ENCODE results near the gene PRSS1. TPM values are rescaled to one million over a fixed set of nuclear protein-coding genes. Genes with fewer than 3 reads are reported as not detected.

The PRSS1 gene
- total RNA-seq, 1 experiment from 2014 or later, result not detected

DNA sequence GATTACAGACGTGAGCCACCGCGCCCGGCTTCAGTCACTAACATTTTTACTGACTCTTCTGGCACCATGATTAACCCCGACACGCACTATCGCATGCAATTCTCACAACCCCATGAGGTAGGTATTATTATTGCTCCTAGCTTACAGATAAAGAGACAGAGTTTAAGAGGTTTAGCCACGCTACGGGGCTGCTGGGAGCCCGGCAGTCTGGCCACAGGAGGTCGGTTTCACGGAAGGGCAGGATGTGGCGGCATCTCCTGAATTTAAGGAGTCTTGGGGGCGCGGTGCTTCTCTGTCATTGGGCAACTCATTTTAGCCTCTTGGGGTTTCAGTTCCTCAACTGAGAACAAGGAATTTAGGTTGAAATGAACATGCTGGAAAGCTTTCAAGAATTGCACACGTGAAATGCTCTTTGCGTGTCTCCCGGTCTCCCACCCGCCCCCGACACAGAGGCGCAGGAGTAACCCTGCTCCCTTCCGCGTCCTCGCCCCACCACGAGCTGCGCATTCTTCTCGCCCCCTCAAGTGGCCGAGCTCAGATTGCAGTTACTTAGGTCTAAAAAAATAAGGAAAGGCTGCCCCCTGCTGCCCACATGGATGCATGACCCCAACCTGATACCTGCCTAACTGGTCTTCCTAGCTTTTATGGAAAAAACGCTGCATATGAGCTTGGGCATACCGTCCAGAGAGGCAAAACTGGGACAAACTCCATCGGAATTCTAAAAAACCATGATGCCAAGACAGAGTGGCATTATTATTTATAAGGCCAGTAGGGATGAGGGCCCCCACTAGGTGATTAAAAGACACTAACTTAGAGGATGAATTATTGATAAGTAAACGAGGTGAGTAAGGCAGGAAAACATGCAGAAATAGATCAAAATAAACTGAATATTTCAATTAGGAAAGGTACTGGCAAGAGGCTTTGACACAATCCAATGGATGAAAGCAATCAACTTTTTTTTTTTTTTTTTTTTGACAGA is 33.9 kb downstream of the PRSS1 start:
- no TSS peak for BruUV-seq (replicated peaks)
- no peak overlapping the region for H3K27ac ChIP-seq (ENCODE audit: low read depth, low read length, poor library complexity, severe bottlenecking)

DNA sequence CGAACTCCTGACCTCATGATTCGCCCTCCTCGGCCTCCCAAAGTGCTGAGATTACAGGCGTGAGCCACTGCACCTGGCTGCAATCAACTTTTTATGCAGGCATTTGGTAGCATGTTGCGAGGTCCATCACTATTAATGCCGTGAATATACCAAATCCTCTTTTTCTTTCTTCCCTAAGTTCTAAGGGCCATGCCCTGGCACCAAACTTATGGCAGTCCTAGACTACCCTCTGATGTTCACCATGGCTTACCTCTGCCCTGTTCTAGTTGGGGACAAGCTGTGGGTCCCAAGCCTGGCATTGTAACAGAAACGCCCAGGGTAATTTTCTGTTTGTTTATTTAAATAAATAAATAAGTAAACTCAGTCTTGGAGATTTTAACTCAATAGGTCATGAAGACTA is 34.8 kb downstream of the PRSS1 start:
- ChIA-PET CTCF (no interaction called here), POLR2A (ENCODE audit: low non-redundant PET) (no interaction called here)
- BruUV-seq (replicated peaks), result no TSS peak
- Histone ChIP-seq H3K4me3 (ENCODE audit: low read depth, low read length, poor library complexity, severe bottlenecking) (no peak overlapping the region), H3K27me3 (replicated peaks; ENCODE audit: insufficient read depth, low read depth, low read length, poor library complexity) (peaks cover 15% of the 10 kb centered on the region), H3K36me3 (ENCODE audit: insufficient read depth, low read length, poor library complexity, severe bottlenecking) (no peaks in the 10 kb centered on the region), H3K27ac (ENCODE audit: low read depth, low read length, poor library complexity, severe bottlenecking) (no peak overlapping the region), H3K9me3 (ENCODE audit: low read depth, low read length, poor library complexity, severe bottlenecking) (no peaks in the 10 kb centered on the region), H3K4me1 (ENCODE audit: insufficient read depth, low read length, poor library complexity, severe bottlenecking) (no peaks in the 10 kb centered on the region)
- intact Hi-C loops (cut with micrococcal nuclease; ENCODE audit: unreplicated experiment), result no loop called here
- TF ChIP-seq, protein P1, sequence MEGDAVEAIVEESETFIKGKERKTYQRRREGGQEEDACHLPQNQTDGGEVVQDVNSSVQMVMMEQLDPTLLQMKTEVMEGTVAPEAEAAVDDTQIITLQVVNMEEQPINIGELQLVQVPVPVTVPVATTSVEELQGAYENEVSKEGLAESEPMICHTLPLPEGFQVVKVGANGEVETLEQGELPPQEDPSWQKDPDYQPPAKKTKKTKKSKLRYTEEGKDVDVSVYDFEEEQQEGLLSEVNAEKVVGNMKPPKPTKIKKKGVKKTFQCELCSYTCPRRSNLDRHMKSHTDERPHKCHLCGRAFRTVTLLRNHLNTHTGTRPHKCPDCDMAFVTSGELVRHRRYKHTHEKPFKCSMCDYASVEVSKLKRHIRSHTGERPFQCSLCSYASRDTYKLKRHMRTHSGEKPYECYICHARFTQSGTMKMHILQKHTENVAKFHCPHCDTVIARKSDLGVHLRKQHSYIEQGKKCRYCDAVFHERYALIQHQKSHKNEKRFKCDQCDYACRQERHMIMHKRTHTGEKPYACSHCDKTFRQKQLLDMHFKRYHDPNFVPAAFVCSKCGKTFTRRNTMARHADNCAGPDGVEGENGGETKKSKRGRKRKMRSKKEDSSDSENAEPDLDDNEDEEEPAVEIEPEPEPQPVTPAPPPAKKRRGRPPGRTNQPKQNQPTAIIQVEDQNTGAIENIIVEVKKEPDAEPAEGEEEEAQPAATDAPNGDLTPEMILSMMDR (conservative IDR thresholded peaks at IDR 0.05; ENCODE audit: low read depth, low read length), result no peak
- TF ChIP-seq EZH2 (IDR thresholded peaks at IDR 0.05; ENCODE audit: borderline replicate concordance, low read depth, low read length, poor library complexity, severe bottlenecking), result no peak
- no peak for DNase-seq (ENCODE audit: low spot score)

More for the DNA sequence above, 33.9 kb downstream of the PRSS1 start:
- no peak for TF ChIP-seq EZH2 (IDR thresholded peaks at IDR 0.05; ENCODE audit: borderline replicate concordance, low read depth, low read length, poor library complexity, severe bottlenecking)
- TF ChIP-seq, protein P1 (conservative IDR thresholded peaks at IDR 0.05; ENCODE audit: low read depth, low read length), result peak; percentile 97
- ChIA-PET POLR2A (ENCODE audit: low non-redundant PET) (no interaction called here), CTCF (interaction anchor here (0.6 to 1.3 kb wide), 17 partner anchors 9 to 807 kb away, joined by 3 to 49 read pairs (median 4); no protein-coding TSS in a partner anchor)
- Histone ChIP-seq H3K27me3 (replicated peaks; ENCODE audit: insufficient read depth, low read depth, low read length, poor library complexity) (peaks cover 10% of the 10 kb centered on the region), H3K9me3 (ENCODE audit: low read depth, low read length, poor library complexity, severe bottlenecking) (no peaks in the 10 kb centered on the region), H3K36me3 (ENCODE audit: insufficient read depth, low read length, poor library complexity, severe bottlenecking) (no peaks in the 10 kb centered on the region), H3K4me1 (ENCODE audit: insufficient read depth, low read length, poor library complexity, severe bottlenecking) (no peaks in the 10 kb centered on the region), H3K4me3 (ENCODE audit: low read depth, low read length, poor library complexity, severe bottlenecking) (no peak overlapping the region)
- peak; percentile 93 for DNase-seq (ENCODE audit: low spot score)
- intact Hi-C loops (cut with micrococcal nuclease; ENCODE audit: unreplicated experiment), result loop anchor here (1.0 to 2.0 kb wide), 3 partner anchors 70 to 248 kb away; no protein-coding TSS in a partner anchor

DNA sequence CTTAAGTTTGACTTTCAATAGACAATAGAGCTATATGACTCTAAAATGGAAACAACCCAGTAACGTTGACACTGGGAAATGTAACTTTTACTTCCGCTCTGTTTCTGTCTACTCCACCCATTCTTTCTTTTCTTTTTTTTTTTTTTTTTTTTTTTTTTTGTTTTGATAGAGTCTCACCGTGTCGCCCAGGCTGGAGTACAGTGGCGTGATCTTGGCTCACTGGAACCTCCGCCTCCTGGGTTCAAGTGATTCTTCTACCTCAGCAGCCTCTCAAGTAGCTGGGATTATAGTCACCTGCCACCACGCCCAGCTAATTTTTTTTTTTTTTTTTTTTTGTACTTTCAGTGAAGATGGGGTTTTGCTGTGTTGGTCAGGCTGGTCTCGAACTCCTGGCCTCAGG is 35.4 kb downstream of the PRSS1 start:
- Histone ChIP-seq H3K27ac (ENCODE audit: low read depth, low read length, poor library complexity, severe bottlenecking) (no peak overlapping the region), H3K4me3 (ENCODE audit: low read depth, low read length, poor library complexity, severe bottlenecking) (no peak overlapping the region), H3K4me1 (ENCODE audit: insufficient read depth, low read length, poor library complexity, severe bottlenecking) (no peaks in the 10 kb centered on the region), H3K9me3 (ENCODE audit: low read depth, low read length, poor library complexity, severe bottlenecking) (no peaks in the 10 kb centered on the region), H3K27me3 (replicated peaks; ENCODE audit: insufficient read depth, low read depth, low read length, poor library complexity) (peaks cover 20% of the 10 kb centered on the region), H3K36me3 (ENCODE audit: insufficient read depth, low read length, poor library complexity, severe bottlenecking) (no peaks in the 10 kb centered on the region)
- POLR2A ChIA-PET (ENCODE audit: low non-redundant PET), result no interaction called here
- TF ChIP-seq, protein P1 (conservative IDR thresholded peaks at IDR 0.05; ENCODE audit: low read depth, low read length), result no peak
- no peak for TF ChIP-seq EZH2 (IDR thresholded peaks at IDR 0.05; ENCODE audit: borderline replicate concordance, low read depth, low read length, poor library complexity, severe bottlenecking)
- intact Hi-C loops (cut with micrococcal nuclease; ENCODE audit: unreplicated experiment), result no loop called here
- CTCF ChIA-PET, result interaction anchor here (0.7 kb wide), 1 partner anchor 114 kb away, joined by 7 read pairs; no protein-coding TSS in a partner anchor
- DNase-seq (ENCODE audit: low spot score), result no peak
- no TSS peak for BruUV-seq (replicated peaks)

Measured in A673 (cell line).